H1 (cell line): ENCODE data around the gene SHH. TPM values are rescaled to one million over a fixed set of nuclear protein-coding genes. Genes with fewer than 3 reads are reported as not detected.

Experiments
- CTCF ChIA-PET: fragments of 300-600 bp; sonication (Branson Sonifier 250); formaldehyde crosslinking; loops from one replicate; lab custom pipeline; 2021; ENCODE audit not compliant: partially characterized antibody; lab: Charles Lee
- POLR2A ChIA-PET: fragments of 300-600 bp; sonication (Branson Sonifier 250); formaldehyde crosslinking; loops from one replicate; lab custom pipeline; 2021; ENCODE audit warnings: inconsistent platforms; ENCODE audit not compliant: partially characterized antibody; lab: Charles Lee
- DNase-seq, 2 experiments: peaks; one replicate each; pipeline versions ENCODE4 v3.0.0 to v3.0.0-alpha.2; 2010 to 2022; ENCODE audit warnings: low spot score in 2 of 2, low read depth in 1 of 2, mixed read lengths in 1 of 2
- FAIRE-seq: peaks from 2 replicates; lab custom pipeline; 2011; peaks lifted over from hg19 to GRCh38; lab: Jason Lieb, UNC
- H2AFZ ChIP-seq: 2 replicates; pipeline ENCODE4 v1.8.1; 2012; ENCODE audit warnings: low read length, inconsistent platforms
- H2AK5ac ChIP-seq: 2 replicates; pipeline ENCODE4 v1.6.1; 2013; ENCODE audit warnings: low read depth, low read length
- H2BK120ac ChIP-seq: replicated peaks from 2 replicates; pipeline ENCODE3; 2013; ENCODE audit warnings: low read depth, low read length, inconsistent platforms
- H2BK12ac ChIP-seq: 2 replicates; pipeline ENCODE4 v1.6.1; 2013; ENCODE audit warnings: low read depth, low read length
- H2BK15ac ChIP-seq: 2 replicates; pipeline ENCODE4 v1.6.1; 2013; ENCODE audit warnings: low read length
- H2BK20ac ChIP-seq: 2 replicates; pipeline ENCODE4 v1.6.1; 2013; ENCODE audit warnings: low read length
- H2BK5ac ChIP-seq: 2 replicates; pipeline ENCODE4 v1.6.1; 2013; ENCODE audit warnings: low read depth, low read length
- H3K14ac ChIP-seq: 2 replicates; pipeline ENCODE4 v1.6.1; 2013; ENCODE audit warnings: inconsistent platforms; ENCODE audit not compliant: insufficient read length
- H3K18ac ChIP-seq: 2 replicates; pipeline ENCODE4 v1.6.1; 2013; ENCODE audit warnings: low read length; ENCODE audit errors: extremely low read depth
- H3K23ac ChIP-seq: 2 replicates; pipeline ENCODE4 v1.6.1; 2013; ENCODE audit warnings: inconsistent platforms; ENCODE audit not compliant: insufficient read length
- H3K23me2 ChIP-seq: 2 replicates; pipeline ENCODE4 v1.6.1; 2013; ENCODE audit warnings: low read depth, low read length
- H3K27ac ChIP-seq: 2 replicates; pipeline ENCODE4 v1.6.1; 2011; ENCODE audit warnings: low read depth, low read length, inconsistent platforms
- H3K27me3 ChIP-seq, 4 experiments: replicated peaks in 1 of 4; 1 replicate in 1 of 4; 2 replicates in 3 of 4; pipeline versions ENCODE4 v1.6.1 to v1.8.1; 2011 to 2013; ENCODE audit warnings: low read length in 3 of 4, mild to moderate bottlenecking in 3 of 4, inconsistent platforms in 2 of 4, mixed read lengths in 2 of 4, moderate library complexity in 1 of 4; ENCODE audit not compliant: control insufficient read depth in 3 of 4, insufficient read depth in 3 of 4; ENCODE audit errors: extremely low read depth in 1 of 4
- H3K36me3 ChIP-seq, 4 experiments: 2 replicates each; pipeline versions ENCODE4 v1.6.1 to v1.8.1; 2011 to 2013; ENCODE audit warnings: mild to moderate bottlenecking in 4 of 4, low read length in 3 of 4, moderate library complexity in 2 of 4, control low read depth in 1 of 4, inconsistent platforms in 1 of 4; ENCODE audit not compliant: insufficient read depth in 4 of 4, control insufficient read depth in 2 of 4
- H3K4ac ChIP-seq: replicated peaks from 2 replicates; pipeline ENCODE3; 2013; ENCODE audit warnings: low read length, low read depth, mixed read lengths, inconsistent platforms; ENCODE audit not compliant: insufficient read length
- H3K4me1 ChIP-seq, 4 experiments: replicated peaks in 1 of 4; 1 replicate in 1 of 4; 2 replicates in 3 of 4; pipeline versions ENCODE4 v1.6.1 to v1.8.1; 2011 to 2013; ENCODE audit warnings: low read length in 3 of 4, inconsistent platforms in 2 of 4, mixed read lengths in 1 of 4; ENCODE audit not compliant: insufficient read depth in 4 of 4, control insufficient read depth in 3 of 4
- H3K4me2 ChIP-seq, 2 experiments: 2 replicates each; pipeline versions ENCODE4 v1.6.1 to v1.8.1; 2011 to 2013; ENCODE audit warnings: low read depth in 2 of 2, low read length in 2 of 2, control low read depth in 1 of 2, inconsistent platforms in 1 of 2, mild to moderate bottlenecking in 1 of 2; ENCODE audit not compliant: insufficient read depth in 1 of 2
- H3K4me3 ChIP-seq, 4 experiments: fragments of 200-600, 300-600 bp in 1 of 4; sonication (generic), shearing (Covaris generic), sonication (Bioruptor Twin) in 1 of 4; 2 replicates each; pipeline versions ENCODE4 v1.5.1 to v1.8.1; 2011 to 2016; ENCODE audit warnings: low read length in 4 of 4, low read depth in 3 of 4, control low read depth in 2 of 4, inconsistent platforms in 2 of 4, mild to moderate bottlenecking in 2 of 4, mixed read lengths in 1 of 4, moderate library complexity in 1 of 4; ENCODE audit not compliant: insufficient read depth in 2 of 4; ENCODE audit errors: extremely low read depth in 1 of 4
- H3K56ac ChIP-seq: replicated peaks from 2 replicates; pipeline ENCODE3; 2013; ENCODE audit warnings: low read depth, mild to moderate bottlenecking, mixed read lengths, low read length, inconsistent platforms; ENCODE audit not compliant: insufficient read length
- H3K79me1 ChIP-seq: 2 replicates; pipeline ENCODE4 v1.6.1; 2013; ENCODE audit warnings: low read depth, low read length, control low read depth
- H3K79me2 ChIP-seq, 2 experiments: 2 replicates each; pipeline versions ENCODE4 v1.6.1 to v1.8.1; 2012 to 2013; ENCODE audit warnings: low read length in 2 of 2, mild to moderate bottlenecking in 2 of 2, inconsistent platforms in 1 of 2; ENCODE audit not compliant: insufficient read depth in 2 of 2, control insufficient read depth in 1 of 2
- H3K9ac ChIP-seq, 4 experiments: replicated peaks in 1 of 4; 1 replicate in 1 of 4; 2 replicates in 3 of 4; pipeline versions ENCODE4 v1.6.1 to v1.8.1; 2011 to 2013; ENCODE audit warnings: low read depth in 3 of 4, low read length in 3 of 4, control low read depth in 2 of 4, mild to moderate bottlenecking in 2 of 4, moderate library complexity in 2 of 4, inconsistent platforms in 1 of 4; ENCODE audit errors: extremely low read depth in 1 of 4
- H3K9me3 ChIP-seq, 2 experiments: 2 replicates each; pipeline versions ENCODE4 v1.6.1 to v1.8.1; 2012 to 2013; ENCODE audit warnings: mild to moderate bottlenecking in 2 of 2, moderate library complexity in 2 of 2, control low read depth in 1 of 2, inconsistent platforms in 1 of 2, low read depth in 1 of 2, low read length in 1 of 2, mixed read lengths in 1 of 2; ENCODE audit not compliant: insufficient read depth in 2 of 2
- H4K20me1 ChIP-seq, 2 experiments: replicated peaks in 1 of 2; 2 replicates each; pipeline versions ENCODE3 to v1.8.1; 2011 to 2013; ENCODE audit warnings: inconsistent platforms in 2 of 2, low read length in 2 of 2, mild to moderate bottlenecking in 1 of 2; ENCODE audit not compliant: insufficient read depth in 2 of 2, control insufficient read depth in 1 of 2
- H4K5ac ChIP-seq: 2 replicates; pipeline ENCODE4 v1.6.1; 2013; ENCODE audit warnings: low read length, low read depth, mixed read lengths, inconsistent platforms; ENCODE audit not compliant: insufficient read length
- H4K8ac ChIP-seq: 2 replicates; pipeline ENCODE4 v1.8.0; 2013; ENCODE audit warnings: mild to moderate bottlenecking, moderate library complexity, low read length, inconsistent platforms; ENCODE audit not compliant: insufficient read depth; ENCODE audit errors: extremely low read depth
- H4K91ac ChIP-seq: replicated peaks from 2 replicates; pipeline ENCODE3; 2013; ENCODE audit warnings: low read length, mixed read lengths, inconsistent platforms; ENCODE audit not compliant: insufficient read length
- KDM4A ChIP-seq: IDR thresholded peaks from one replicate; pipeline ENCODE4 v1.7.1; 2012; ENCODE audit warnings: low read depth, mild to moderate bottlenecking, moderate library complexity, low read length, inconsistent platforms; ENCODE audit not compliant: severe bottlenecking
- RAD21 ChIP-seq, 2 experiments: IDR thresholded peaks in 1 of 2; conservative IDR thresholded peaks in 1 of 2; 2 replicates each; pipeline ENCODE4 v1.6.1; 2011; ENCODE audit warnings: low read depth in 2 of 2, low read length in 2 of 2, improper control_type of control experiment in 1 of 2, inconsistent platforms in 1 of 2, mild to moderate bottlenecking in 1 of 2, moderate library complexity in 1 of 2
- SAP30 ChIP-seq: fragments of 300-600 bp; sonication (generic); IDR thresholded peaks from 2 replicates; pipeline ENCODE4 v1.7.1; 2012; ENCODE audit warnings: low read length, moderate library complexity, mild to moderate bottlenecking, inconsistent platforms; ENCODE audit not compliant: insufficient read depth, insufficient replicate concordance
- SP2 ChIP-seq: IDR thresholded peaks from 2 replicates; pipeline ENCODE4 v1.6.1; 2012; ENCODE audit warnings: mild to moderate bottlenecking, low read length, inconsistent platforms
- WGBS, 2 experiments: shearing (Covaris generic) in 1 of 2; methylation state at CpG; one replicate each; pipeline versions ENCODE4 v1.1.6 to v1.1.7; 2013 to 2015; ENCODE audit warnings: low lambda C conversion rate in 2 of 2, mixed read lengths in 2 of 2, inconsistent platforms in 1 of 2, low coverage in 1 of 2, missing lambda C conversion rate in 1 of 2; ENCODE audit not compliant: insufficient replicate concordance in 2 of 2, insufficient coverage in 1 of 2, insufficient read length in 1 of 2; ENCODE audit errors: extremely low coverage in 1 of 2, missing lambda C conversion rate in 1 of 2; 5-methylcytosine and 5-hydroxymethylcytosine counted together
- polyA plus RNA-seq, 7 experiments: library from polyadenylated mRNA; depleted of rRNA in 3 of 7; stranded (reverse) in 5 of 7; unstranded in 2 of 7; fragments of >200 nt in 5 of 7; fragments of 200-250 nt in 2 of 7; gene quantifications; 1 replicate in 5 of 7; 2 replicates in 1 of 7; 4 replicates in 1 of 7; pipeline versions ENCODE4 v1.2.1 to v1.2.3, GENCODE V29; 2011 to 2013; ENCODE audit warnings: missing spikeins in 2 of 7, mixed read lengths in 2 of 7
- total RNA-seq: library from RNA; stranded (reverse); fragmentation: NEBNext Ultra II Directional; extraction: Animal tissue kit (Norgen Biotek cat#: 25700); gene quantifications from 2 replicates; pipeline ENCODE4 v1.2.1, GENCODE V29; 2021

SHH gene
- total and polyA plus RNA-seq, 2 of the 8 experiments (the other 6 are each of a cell fraction or from before 2014, with no cell fraction given), result not detected

GRCh38 chr7:155818820-155819168 is 6.5 kb upstream of the SHH start:
- H3K4me1 ChIP-seq, result peaks cover 0 to 12% (median 3%) of the 10 kb centered on the region in 4 experiments; a peak in 5 of 7 replicates
- peaks cover 4% of the 10 kb centered on the region in 2 experiments for H4K20me1 ChIP-seq
- no peaks in the 10 kb centered on the region for H3K79me1 ChIP-seq
- TF ChIP-seq KDM4A, result no peak
- peak in 1 of 2 experiments; percentile 37; a peak in 2 of 4 replicates for TF ChIP-seq RAD21 (IDR thresholded peaks at IDR 0.05 in 1 of 2, conservative IDR thresholded peaks at IDR 0.05 in 1 of 2; ENCODE audit: low read depth in 2 of 2, low read length in 2 of 2)
- no peak for TF ChIP-seq SP2
- no peak for TF ChIP-seq SAP30
- TF ChIP-seq, all 59 proteins: peak for 1
- Histone ChIP-seq H3K4ac (no peak overlapping the region), H3K18ac (no peak overlapping the region), H3K4me2 (no peak overlapping the region), H4K8ac (no peak overlapping the region), H2AK5ac (no peak overlapping the region), H3K56ac (no peak overlapping the region), H4K5ac (no peak overlapping the region), H2BK5ac (no peak overlapping the region), H3K14ac (no peak overlapping the region), H3K27ac (no peak overlapping the region), H3K9me3 (peaks cover 0 to 6% of the 10 kb centered on the region in 2 experiments; a peak in 1 of 4 replicates), H3K27me3 (peaks cover 11 to 23% (median 14%) of the 10 kb centered on the region in 4 experiments), H3K79me2 (no peaks in the 10 kb centered on the region), H2BK12ac (no peak overlapping the region), H3K23ac (no peak overlapping the region), H3K23me2 (no peaks in the 10 kb centered on the region), H2BK120ac (no peak overlapping the region), H2BK15ac (no peak overlapping the region), H3K9ac (no peak overlapping the region; a peak in 1 of 7 replicates), H2BK20ac (no peak overlapping the region), H3K4me3 (no peak overlapping the region), H2AFZ (no peak overlapping the region), H4K91ac (no peak overlapping the region), H3K36me3 (no peaks in the 10 kb centered on the region)
- CTCF ChIA-PET, result no interaction called here
- FAIRE-seq (no peak), DNase-seq (no peak)
- POLR2A ChIA-PET, result no interaction called here
- 76% methylated on average over 6 of the region's 6 CpGs; no CpG with 5 or more reads in 1 of the 2 experiments for WGBS, 2 experiments
